Measurements from ENCODE around the gene RPN2.
"Not testable (repeated sequence)": the region's sequence is repeated elsewhere in the genome, so short reads cannot be mapped to it uniquely, and the experiment has no call there.

RPN2 gene

DNA sequence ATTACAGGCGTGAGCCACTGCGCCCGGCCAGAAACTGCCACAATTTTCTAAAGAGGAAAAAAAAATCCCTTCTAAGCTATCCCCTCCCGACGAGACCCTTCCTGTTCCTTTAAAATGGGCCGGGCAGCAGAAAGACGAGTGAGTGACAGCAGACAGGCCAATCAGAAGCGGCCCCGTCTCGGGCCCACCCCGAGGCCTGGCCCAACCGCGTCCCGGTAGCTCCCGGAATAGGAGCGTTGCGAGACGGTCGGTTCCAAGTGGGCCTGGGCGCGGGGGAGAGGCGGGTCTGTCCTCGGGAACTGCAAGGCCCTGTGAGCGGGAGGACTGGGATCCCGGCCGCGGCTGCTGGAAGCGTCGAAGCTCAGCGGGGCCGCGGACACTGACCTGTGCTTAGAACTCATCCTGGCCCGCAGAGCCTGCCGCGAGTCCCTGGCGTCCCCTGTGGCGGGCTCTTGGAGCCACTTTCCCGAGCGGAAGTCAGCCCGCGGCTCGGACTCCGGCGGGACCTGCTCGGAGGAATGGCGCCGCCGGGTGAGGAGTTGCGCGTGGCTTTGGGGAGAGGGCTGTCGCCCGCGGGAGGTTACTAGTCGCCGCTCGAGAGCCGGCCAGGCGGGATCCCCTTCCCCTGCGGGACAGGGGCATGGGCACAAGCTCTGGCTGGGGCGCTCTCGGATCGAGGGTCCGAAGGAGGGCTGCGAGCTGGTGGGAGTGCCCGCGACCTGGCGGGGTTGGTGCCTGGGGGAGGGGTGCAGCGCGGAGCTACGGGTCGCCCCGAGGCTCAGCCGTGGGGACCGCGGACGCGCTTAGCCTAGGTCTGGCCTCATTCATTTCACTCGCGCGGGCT is at the start of gene RPN2, which contains the start of gene MROH8:
RPN2 (plus strand) TSS at position 492 of the 844 bp plus-strand sequence; CDS start at position 519, 27 bp downstream.
MROH8 (minus strand) TSS at position 710 of the 844 bp plus-strand sequence.
- H3K9me3 ChIP-seq (ENCODE audit: control insufficient read depth in 1 of 2, low read length in 2 of 2), result no peaks in the 10 kb centered on the region
- peaks cover 11 to 28% of the 10 kb centered on the region in 2 donors for H3K4me1 ChIP-seq (ENCODE audit: control insufficient read depth in 1 of 2, insufficient read depth in 2 of 2, low read length in 2 of 2)
- peak within 1 kb of the TSS; percentile 94 to 95 for H3K4me3 ChIP-seq (ENCODE audit: low read depth in 1 of 2, low read length in 2 of 2)
- H3K27me3 ChIP-seq (ENCODE audit: control insufficient read depth in 1 of 2, insufficient read depth in 2 of 2, low read length in 2 of 2), result no peaks in the 10 kb centered on the region
- H3K36me3 ChIP-seq (ENCODE audit: control insufficient read depth in 1 of 2, insufficient read depth in 2 of 2, low read length in 2 of 2), result peaks cover 0 to 8% of the 10 kb centered on the region in 2 donors
- peak within 1 kb of the TSS; percentile 88 to 95 for H3K9ac ChIP-seq (ENCODE audit: low read depth in 1 of 2, low read length in 2 of 2)
- peak within 1 kb of the TSS; percentile 98 for H3K27ac ChIP-seq (ENCODE audit: low read depth, low read length)

DNA sequence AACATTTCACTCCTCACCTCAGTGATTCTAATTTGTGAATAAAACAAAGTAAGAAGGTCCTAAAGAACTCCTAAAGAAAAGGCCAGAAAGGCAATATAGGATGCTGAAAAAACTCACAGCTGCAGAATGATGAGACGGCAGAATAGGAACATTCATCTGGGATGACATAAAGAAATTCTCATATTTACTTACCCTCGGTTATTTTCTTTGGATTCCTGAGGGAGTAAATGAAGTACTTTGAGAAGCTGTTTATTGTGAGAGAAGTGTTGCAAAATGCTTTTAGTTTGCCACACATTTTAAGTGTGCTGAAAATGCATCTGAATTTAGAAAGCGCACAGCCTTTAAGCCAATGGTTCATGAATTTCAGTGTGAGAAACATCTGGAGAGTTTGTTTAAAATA is 47.6 kb upstream of the RPN2 start:
- Histone ChIP-seq H3K9ac (ENCODE audit: low read depth in 1 of 2, low read length in 2 of 2) (no peak overlapping the region), H3K36me3 (ENCODE audit: control insufficient read depth in 1 of 2, insufficient read depth in 2 of 2, low read length in 2 of 2) (no peaks in the 10 kb centered on the region), H3K4me1 (ENCODE audit: control insufficient read depth in 1 of 2, insufficient read depth in 2 of 2, low read length in 2 of 2) (no peaks in the 10 kb centered on the region), H3K9me3 (ENCODE audit: control insufficient read depth in 1 of 2, low read length in 2 of 2) (no peaks in the 10 kb centered on the region), H3K27ac (ENCODE audit: low read depth, low read length) (no peak overlapping the region), H3K27me3 (ENCODE audit: control insufficient read depth in 1 of 2, insufficient read depth in 2 of 2, low read length in 2 of 2) (no peaks in the 10 kb centered on the region), H3K4me3 (ENCODE audit: low read depth in 1 of 2, low read length in 2 of 2) (no peak overlapping the region)

DNA sequence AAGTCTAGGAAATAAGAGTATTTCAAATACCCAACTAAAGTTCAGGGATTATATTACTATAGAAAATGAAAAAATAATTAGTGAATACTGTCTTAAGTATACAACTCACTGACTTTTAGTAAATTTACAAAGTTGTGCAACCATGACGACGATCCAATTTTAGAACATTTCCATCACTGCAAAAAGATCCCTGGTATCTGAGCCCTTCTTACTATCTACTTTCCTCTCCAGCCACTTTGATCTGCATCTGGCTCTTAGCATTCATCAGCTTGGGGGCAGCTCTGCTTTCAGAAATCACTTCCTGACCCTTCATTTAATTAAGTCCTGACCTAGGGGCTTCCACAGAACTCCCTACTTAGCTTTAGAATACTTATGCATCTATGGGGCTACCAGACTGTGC is 45.2 kb upstream of the RPN2 start:
- Histone ChIP-seq H3K36me3 (ENCODE audit: control insufficient read depth in 1 of 2, insufficient read depth in 2 of 2, low read length in 2 of 2) (no peaks in the 10 kb centered on the region), H3K4me3 (ENCODE audit: low read depth in 1 of 2, low read length in 2 of 2) (no peak overlapping the region), H3K27ac (ENCODE audit: low read depth, low read length) (no peak overlapping the region), H3K9me3 (ENCODE audit: control insufficient read depth in 1 of 2, low read length in 2 of 2) (no peaks in the 10 kb centered on the region), H3K27me3 (ENCODE audit: control insufficient read depth in 1 of 2, insufficient read depth in 2 of 2, low read length in 2 of 2) (no peaks in the 10 kb centered on the region), H3K4me1 (ENCODE audit: control insufficient read depth in 1 of 2, insufficient read depth in 2 of 2, low read length in 2 of 2) (no peaks in the 10 kb centered on the region), H3K9ac (ENCODE audit: low read depth in 1 of 2, low read length in 2 of 2) (no peak overlapping the region)

DNA sequence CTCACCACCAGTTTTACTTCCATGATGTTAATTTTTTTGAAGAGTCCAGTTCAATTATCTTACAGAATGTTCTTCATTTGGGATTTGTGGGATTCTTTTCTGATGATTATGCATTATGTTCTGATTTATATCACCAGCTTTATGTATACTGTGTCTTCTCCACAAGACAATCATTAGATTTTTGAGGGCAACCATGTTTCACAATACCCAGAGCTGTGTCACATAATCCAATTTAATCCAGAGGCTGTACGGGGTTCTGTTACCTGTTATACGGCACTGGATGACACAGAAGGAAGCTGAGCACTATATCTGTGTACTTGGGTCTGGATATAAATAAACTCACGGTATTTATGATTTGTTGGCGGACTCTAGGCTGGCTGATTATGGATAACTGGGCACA is 41.6 kb upstream of the RPN2 start:
- no peaks in the 10 kb centered on the region for H3K9me3 ChIP-seq (ENCODE audit: control insufficient read depth in 1 of 2, low read length in 2 of 2)

DNA sequence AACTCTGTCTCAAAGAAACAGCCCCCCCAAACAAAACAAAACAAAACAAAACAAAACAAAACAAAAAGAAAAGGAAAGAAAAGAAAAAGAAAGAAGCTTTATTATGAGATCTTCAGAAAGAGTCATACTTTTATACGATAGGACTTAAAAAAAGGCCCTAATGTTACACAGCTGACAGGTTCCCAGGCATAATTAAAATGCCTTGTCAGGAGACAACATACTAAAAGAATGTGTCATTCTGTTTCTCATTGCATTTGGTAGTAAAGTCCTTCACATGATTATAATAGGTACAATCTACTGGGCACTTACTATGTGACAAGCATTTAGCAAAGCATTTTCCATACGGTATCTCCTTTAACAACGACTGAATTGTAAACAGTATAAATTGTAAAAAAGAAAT is 36.4 kb upstream of the RPN2 start:
- Histone ChIP-seq H3K27ac (ENCODE audit: low read depth, low read length) (no peak overlapping the region), H3K9me3 (ENCODE audit: control insufficient read depth in 1 of 2, low read length in 2 of 2) (no peaks in the 10 kb centered on the region), H3K36me3 (ENCODE audit: control insufficient read depth in 1 of 2, insufficient read depth in 2 of 2, low read length in 2 of 2) (no peaks in the 10 kb centered on the region), H3K9ac (ENCODE audit: low read depth in 1 of 2, low read length in 2 of 2) (no peak overlapping the region), H3K27me3 (ENCODE audit: control insufficient read depth in 1 of 2, insufficient read depth in 2 of 2, low read length in 2 of 2) (no peaks in the 10 kb centered on the region), H3K4me3 (ENCODE audit: low read depth in 1 of 2, low read length in 2 of 2) (no peak overlapping the region), H3K4me1 (ENCODE audit: control insufficient read depth in 1 of 2, insufficient read depth in 2 of 2, low read length in 2 of 2) (no peaks in the 10 kb centered on the region)

More for the DNA sequence above, 41.6 kb upstream of the RPN2 start:
- Histone ChIP-seq H3K4me3 (ENCODE audit: low read depth in 1 of 2, low read length in 2 of 2) (no peak overlapping the region), H3K9ac (ENCODE audit: low read depth in 1 of 2, low read length in 2 of 2) (no peak overlapping the region), H3K27me3 (ENCODE audit: control insufficient read depth in 1 of 2, insufficient read depth in 2 of 2, low read length in 2 of 2) (no peaks in the 10 kb centered on the region), H3K36me3 (ENCODE audit: control insufficient read depth in 1 of 2, insufficient read depth in 2 of 2, low read length in 2 of 2) (no peaks in the 10 kb centered on the region), H3K27ac (ENCODE audit: low read depth, low read length) (no peak overlapping the region), H3K4me1 (ENCODE audit: control insufficient read depth in 1 of 2, insufficient read depth in 2 of 2, low read length in 2 of 2) (no peaks in the 10 kb centered on the region)

DNA sequence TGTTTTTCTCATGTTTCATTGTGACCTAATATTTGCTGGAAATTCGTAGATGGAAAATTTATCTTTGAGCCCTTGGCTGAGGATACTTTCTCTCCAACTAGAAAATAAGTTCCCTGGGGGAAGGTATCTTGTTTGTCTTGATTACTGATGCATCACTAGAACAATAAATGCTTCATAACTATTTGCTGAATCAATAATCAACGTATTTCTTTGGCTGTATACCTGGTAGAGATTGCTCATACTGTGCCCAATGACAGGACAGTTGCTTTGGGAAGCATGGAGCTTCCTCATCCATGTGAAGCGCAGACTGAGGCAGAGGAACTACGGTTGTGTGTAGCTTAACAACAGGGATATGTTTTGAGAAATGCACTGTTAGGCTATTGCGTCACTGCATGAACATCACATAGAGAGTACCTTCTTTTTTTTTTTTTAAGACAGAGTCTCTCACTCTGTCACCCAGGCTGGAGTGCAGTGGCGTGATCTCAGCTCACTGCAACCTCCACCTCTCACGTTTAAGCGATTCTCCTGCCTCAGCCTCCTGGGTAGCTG is 34.2 kb upstream of the RPN2 start:
- no peak overlapping the region for H3K27ac ChIP-seq (ENCODE audit: low read depth, low read length)
- H3K9me3 ChIP-seq (ENCODE audit: control insufficient read depth in 1 of 2, low read length in 2 of 2), result no peaks in the 10 kb centered on the region
- no peak overlapping the region for H3K9ac ChIP-seq (ENCODE audit: low read depth in 1 of 2, low read length in 2 of 2)

DNA sequence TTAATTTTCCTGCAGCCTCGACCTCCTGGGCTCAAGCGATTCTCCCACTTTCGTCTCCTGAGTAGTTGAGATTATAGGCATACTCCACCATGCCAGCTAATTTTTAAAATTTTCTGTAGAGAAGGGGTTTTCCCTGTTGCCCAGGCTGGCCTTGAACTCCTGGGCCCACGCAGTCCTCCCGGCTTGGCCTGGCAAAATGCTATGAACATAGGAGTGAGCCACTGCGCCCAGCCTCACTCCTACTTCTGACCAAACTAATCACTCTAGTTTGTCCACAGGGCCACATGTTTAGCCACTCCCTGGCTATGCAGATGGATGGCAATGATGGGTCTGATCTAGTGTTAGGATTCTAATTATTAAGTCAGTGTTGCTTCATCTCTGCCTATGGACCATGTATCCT is 31.9 kb upstream of the RPN2 start:
- Histone ChIP-seq H3K27ac (ENCODE audit: low read depth, low read length) (no peak overlapping the region), H3K9ac (ENCODE audit: low read depth in 1 of 2, low read length in 2 of 2) (no peak overlapping the region), H3K27me3 (ENCODE audit: control insufficient read depth in 1 of 2, insufficient read depth in 2 of 2, low read length in 2 of 2) (no peaks in the 10 kb centered on the region), H3K36me3 (ENCODE audit: control insufficient read depth in 1 of 2, insufficient read depth in 2 of 2, low read length in 2 of 2) (no peaks in the 10 kb centered on the region), H3K9me3 (ENCODE audit: control insufficient read depth in 1 of 2, low read length in 2 of 2) (no peaks in the 10 kb centered on the region), H3K4me1 (ENCODE audit: control insufficient read depth in 1 of 2, insufficient read depth in 2 of 2, low read length in 2 of 2) (no peaks in the 10 kb centered on the region), H3K4me3 (ENCODE audit: low read depth in 1 of 2, low read length in 2 of 2) (no peak overlapping the region)

More for the DNA sequence above, 34.2 kb upstream of the RPN2 start:
- no peak overlapping the region for H3K4me3 ChIP-seq (ENCODE audit: low read depth in 1 of 2, low read length in 2 of 2)
- no peaks in the 10 kb centered on the region for H3K4me1 ChIP-seq (ENCODE audit: control insufficient read depth in 1 of 2, insufficient read depth in 2 of 2, low read length in 2 of 2)
- H3K36me3 ChIP-seq (ENCODE audit: control insufficient read depth in 1 of 2, insufficient read depth in 2 of 2, low read length in 2 of 2), result no peaks in the 10 kb centered on the region
- no peaks in the 10 kb centered on the region for H3K27me3 ChIP-seq (ENCODE audit: control insufficient read depth in 1 of 2, insufficient read depth in 2 of 2, low read length in 2 of 2)

DNA sequence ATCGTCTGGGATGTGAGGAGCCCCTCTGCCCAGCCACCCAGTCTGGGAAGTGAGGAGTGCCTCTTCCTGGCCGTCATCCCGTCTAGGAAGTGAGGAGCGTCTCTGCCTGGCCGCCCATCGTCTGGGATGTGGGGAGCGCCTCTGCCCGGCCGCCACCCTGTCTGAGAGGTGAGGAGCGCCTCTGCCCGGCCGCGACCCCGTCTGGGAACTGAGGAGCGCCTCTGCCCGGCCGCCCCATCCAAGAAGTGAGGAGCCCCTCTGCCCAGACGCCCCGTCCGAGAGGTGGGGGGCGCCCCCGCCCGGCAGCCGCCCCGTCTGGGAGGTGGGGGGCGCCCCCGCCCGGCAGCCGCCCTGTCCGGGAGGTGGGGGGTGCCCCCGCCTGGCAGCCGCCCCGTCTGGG is 28.3 kb upstream of the RPN2 start:
- H3K27ac ChIP-seq (ENCODE audit: low read depth, low read length); H3K9ac ChIP-seq (ENCODE audit: low read depth in 1 of 2, low read length in 2 of 2); H3K4me1 ChIP-seq (ENCODE audit: control insufficient read depth in 1 of 2, insufficient read depth in 2 of 2, low read length in 2 of 2); H3K36me3 ChIP-seq (ENCODE audit: control insufficient read depth in 1 of 2, insufficient read depth in 2 of 2, low read length in 2 of 2); H3K9me3 ChIP-seq (ENCODE audit: control insufficient read depth in 1 of 2, low read length in 2 of 2); H3K4me3 ChIP-seq (ENCODE audit: low read depth in 1 of 2, low read length in 2 of 2); H3K27me3 ChIP-seq (ENCODE audit: control insufficient read depth in 1 of 2, insufficient read depth in 2 of 2, low read length in 2 of 2): not testable (repeated sequence)

DNA sequence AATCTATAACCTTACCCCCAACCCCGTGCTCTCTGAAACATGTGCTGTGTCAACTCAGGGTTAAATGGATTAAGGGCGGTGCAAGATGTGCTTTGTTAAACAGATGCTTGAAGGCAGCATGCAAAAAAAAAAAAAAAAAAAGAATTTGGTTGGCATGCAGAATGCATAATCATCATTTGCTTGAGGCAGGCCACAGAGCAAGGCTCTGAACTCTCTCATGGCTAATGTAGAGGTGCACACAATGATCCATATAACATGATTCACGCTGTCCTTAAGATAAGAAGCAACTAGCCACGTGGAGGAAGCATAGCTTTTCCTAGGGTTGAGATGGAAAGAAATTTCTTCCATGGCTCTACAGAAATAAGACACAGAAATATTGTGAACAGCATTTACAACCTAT is 27.6 kb upstream of the RPN2 start:
- H3K9ac ChIP-seq (ENCODE audit: low read depth in 1 of 2, low read length in 2 of 2), result no peak overlapping the region
- no peaks in the 10 kb centered on the region for H3K9me3 ChIP-seq (ENCODE audit: control insufficient read depth in 1 of 2, low read length in 2 of 2)
- H3K27ac ChIP-seq (ENCODE audit: low read depth, low read length), result no peak overlapping the region
- H3K4me3 ChIP-seq (ENCODE audit: low read depth in 1 of 2, low read length in 2 of 2), result no peak overlapping the region
- H3K27me3 ChIP-seq (ENCODE audit: control insufficient read depth in 1 of 2, insufficient read depth in 2 of 2, low read length in 2 of 2), result no peaks in the 10 kb centered on the region
- H3K4me1 ChIP-seq (ENCODE audit: control insufficient read depth in 1 of 2, insufficient read depth in 2 of 2, low read length in 2 of 2), result no peaks in the 10 kb centered on the region
- no peaks in the 10 kb centered on the region for H3K36me3 ChIP-seq (ENCODE audit: control insufficient read depth in 1 of 2, insufficient read depth in 2 of 2, low read length in 2 of 2)

DNA sequence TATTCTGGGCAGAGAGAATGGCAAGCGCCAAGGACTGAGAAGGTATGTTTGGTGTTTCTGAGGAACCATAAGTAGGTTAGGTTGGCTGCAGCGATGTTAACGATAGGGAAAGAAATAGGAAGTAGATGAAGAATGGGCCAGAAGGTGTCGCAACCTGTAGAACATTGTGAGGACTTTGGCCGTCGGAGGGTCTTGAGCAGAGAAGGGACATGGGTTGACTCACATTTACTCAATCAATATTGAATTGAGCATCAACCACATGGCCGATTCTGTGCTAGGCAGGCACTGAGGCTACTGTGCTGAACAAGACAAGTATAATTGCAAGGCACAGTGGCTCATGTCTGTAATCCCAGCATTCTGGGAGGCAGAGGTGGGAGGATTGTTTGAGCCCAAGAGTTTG is 26.8 kb upstream of the RPN2 start:
- no peak overlapping the region for H3K27ac ChIP-seq (ENCODE audit: low read depth, low read length)
- no peaks in the 10 kb centered on the region for H3K27me3 ChIP-seq (ENCODE audit: control insufficient read depth in 1 of 2, insufficient read depth in 2 of 2, low read length in 2 of 2)
- no peaks in the 10 kb centered on the region for H3K9me3 ChIP-seq (ENCODE audit: control insufficient read depth in 1 of 2, low read length in 2 of 2)
- H3K9ac ChIP-seq (ENCODE audit: low read depth in 1 of 2, low read length in 2 of 2), result no peak overlapping the region
- H3K36me3 ChIP-seq (ENCODE audit: control insufficient read depth in 1 of 2, insufficient read depth in 2 of 2, low read length in 2 of 2), result no peaks in the 10 kb centered on the region
- no peak overlapping the region for H3K4me3 ChIP-seq (ENCODE audit: low read depth in 1 of 2, low read length in 2 of 2)
- no peaks in the 10 kb centered on the region for H3K4me1 ChIP-seq (ENCODE audit: control insufficient read depth in 1 of 2, insufficient read depth in 2 of 2, low read length in 2 of 2)
